BE2C (cell line): ENCODE data around the gene WAC.
"Not testable (repeated sequence)": the region's sequence is repeated elsewhere in the genome, so short reads cannot be mapped to it uniquely, and the experiment has no call there.

Experiments
- DNase-seq: peaks from one replicate; pipeline ENCODE4 v3.0.0-alpha.2; 2020
- H3K27me3 ChIP-seq: fragments of 250-450 bp; sonication (Bioruptor Pico); 2 replicates; pipeline ENCODE4 v1.5.1; 2020; ENCODE audit warnings: mild to moderate bottlenecking
- H3K36me3 ChIP-seq: fragments of 250-450 bp; sonication (Bioruptor Pico); 2 replicates; pipeline ENCODE4 v1.5.1; 2020; ENCODE audit warnings: mild to moderate bottlenecking
- H3K4me1 ChIP-seq: fragments of 250-450 bp; sonication (Bioruptor Pico); 2 replicates; pipeline ENCODE4 v1.5.1; 2020
- H3K4me3 ChIP-seq: 2 replicates; pipeline ENCODE4 v1.5.1; 2011; ENCODE audit warnings: low read depth, low read length
- H3K9me3 ChIP-seq: fragments of 250-450 bp; sonication (Bioruptor Pico); 2 replicates; pipeline ENCODE4 v1.5.1; 2020
- TF ChIP-seq, protein P1 (sequence below): IDR thresholded peaks from 2 replicates; pipeline ENCODE4 v1.5.1; 2012; ENCODE audit warnings: mild to moderate bottlenecking, low read depth, low read length

WAC gene

DNA sequence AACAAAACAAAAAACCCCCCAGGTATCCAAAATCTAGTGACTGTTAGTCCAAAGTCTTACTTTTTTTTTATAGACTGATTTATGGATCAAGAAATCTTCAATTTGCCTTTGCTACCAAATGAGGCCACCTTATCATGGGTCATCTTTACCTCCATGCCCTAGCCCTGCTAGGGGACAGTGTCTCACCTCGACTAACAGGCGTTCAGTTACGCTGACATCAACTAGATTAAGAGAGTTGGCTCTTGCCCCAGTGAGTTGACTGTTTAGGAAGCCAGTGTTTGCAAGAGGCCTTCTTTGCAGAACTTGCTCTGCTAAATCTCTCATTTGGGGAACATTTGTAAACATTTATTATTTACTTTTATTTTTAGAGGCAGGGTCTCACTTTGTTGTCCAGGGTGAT is 36.9 kb upstream of the WAC start:
- DNase-seq = no peak
- Histone ChIP-seq H3K4me3 (no peak overlapping the region), H3K27me3 (no peaks in the 10 kb centered on the region), H3K36me3 (no peaks in the 10 kb centered on the region), H3K9me3 (no peaks in the 10 kb centered on the region), H3K4me1 (no peaks in the 10 kb centered on the region)
- TF ChIP-seq, protein P1, sequence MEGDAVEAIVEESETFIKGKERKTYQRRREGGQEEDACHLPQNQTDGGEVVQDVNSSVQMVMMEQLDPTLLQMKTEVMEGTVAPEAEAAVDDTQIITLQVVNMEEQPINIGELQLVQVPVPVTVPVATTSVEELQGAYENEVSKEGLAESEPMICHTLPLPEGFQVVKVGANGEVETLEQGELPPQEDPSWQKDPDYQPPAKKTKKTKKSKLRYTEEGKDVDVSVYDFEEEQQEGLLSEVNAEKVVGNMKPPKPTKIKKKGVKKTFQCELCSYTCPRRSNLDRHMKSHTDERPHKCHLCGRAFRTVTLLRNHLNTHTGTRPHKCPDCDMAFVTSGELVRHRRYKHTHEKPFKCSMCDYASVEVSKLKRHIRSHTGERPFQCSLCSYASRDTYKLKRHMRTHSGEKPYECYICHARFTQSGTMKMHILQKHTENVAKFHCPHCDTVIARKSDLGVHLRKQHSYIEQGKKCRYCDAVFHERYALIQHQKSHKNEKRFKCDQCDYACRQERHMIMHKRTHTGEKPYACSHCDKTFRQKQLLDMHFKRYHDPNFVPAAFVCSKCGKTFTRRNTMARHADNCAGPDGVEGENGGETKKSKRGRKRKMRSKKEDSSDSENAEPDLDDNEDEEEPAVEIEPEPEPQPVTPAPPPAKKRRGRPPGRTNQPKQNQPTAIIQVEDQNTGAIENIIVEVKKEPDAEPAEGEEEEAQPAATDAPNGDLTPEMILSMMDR = no peak

- TF ChIP-seq, protein P1 = no peak
- DNase-seq = no peak
- no peaks in the 10 kb centered on the region for H3K9me3 ChIP-seq
- no peak overlapping the region for H3K4me3 ChIP-seq
- no peaks in the 10 kb centered on the region for H3K4me1 ChIP-seq
- no peaks in the 10 kb centered on the region for H3K36me3 ChIP-seq
- no peaks in the 10 kb centered on the region for H3K27me3 ChIP-seq
Observed at GRCh38 chr10:28496481-28496961, 36.4 kb upstream of the WAC start.

GRCh38 chr10:28497313-28498126 is 35.4 kb upstream of the WAC start:
- TF ChIP-seq, protein P1 = no peak
- Histone ChIP-seq H3K27me3 (no peaks in the 10 kb centered on the region), H3K36me3 (no peaks in the 10 kb centered on the region), H3K9me3 (no peaks in the 10 kb centered on the region), H3K4me1 (no peaks in the 10 kb centered on the region), H3K4me3 (no peak overlapping the region)
- no peak for DNase-seq

- H3K27me3 ChIP-seq, H3K36me3 ChIP-seq, H3K9me3 ChIP-seq, H3K4me3 ChIP-seq, H3K4me1 ChIP-seq, DNase-seq: not testable (repeated sequence)
Observed at GRCh38 chr10:28500203-28500602, 32.7 kb upstream of the WAC start.

- Histone ChIP-seq H3K4me1 (peaks cover 12% of the 10 kb centered on the region), H3K27me3 (no peaks in the 10 kb centered on the region), H3K9me3 (no peaks in the 10 kb centered on the region), H3K36me3 (no peaks in the 10 kb centered on the region), H3K4me3 (no peak overlapping the region; the same call in 1 of the 2 replicates)
- peak; percentile 51 for DNase-seq
- TF ChIP-seq, protein P1 = peak; percentile 24; the same call in 1 of the 2 replicates
Observed at GRCh38 chr10:28503114-28503513, 29.8 kb upstream of the WAC start.

DNA sequence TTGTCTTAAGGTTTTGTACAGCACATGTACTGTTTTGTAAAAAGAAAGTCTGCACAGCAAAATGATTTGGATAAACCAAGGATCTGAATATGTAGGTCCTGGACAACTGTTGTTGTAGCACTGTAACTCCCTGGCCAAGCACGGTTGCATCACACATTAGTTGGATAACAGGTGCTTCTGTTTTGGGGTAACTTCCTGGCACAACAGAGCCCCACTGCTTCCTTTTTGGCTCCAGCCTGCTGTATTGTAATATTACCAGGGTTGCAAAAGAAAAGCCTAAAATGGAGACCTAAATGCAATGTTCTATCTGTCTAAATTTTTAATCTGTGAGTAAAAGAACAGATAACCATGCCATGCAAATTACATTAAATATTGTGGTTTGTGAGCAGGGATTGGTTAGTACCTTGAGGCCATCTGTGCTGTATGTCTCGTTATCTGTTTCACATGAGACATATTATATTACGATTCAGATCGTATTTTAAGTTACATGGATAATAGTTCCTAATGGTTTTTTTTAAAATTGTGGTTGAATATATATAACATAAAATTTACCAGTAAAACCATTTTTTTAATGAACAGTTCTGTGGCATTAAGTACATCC is 27.5 kb upstream of the WAC start:
- H3K36me3 ChIP-seq = no peaks in the 10 kb centered on the region
- peaks cover 12% of the 10 kb centered on the region for H3K4me1 ChIP-seq
- H3K27me3 ChIP-seq = no peaks in the 10 kb centered on the region
- peak; percentile 10 for DNase-seq
- no peaks in the 10 kb centered on the region for H3K9me3 ChIP-seq
- TF ChIP-seq, protein P1 = no peak
- H3K4me3 ChIP-seq = no peak overlapping the region
